OCI-LY3 (cell line): Measurements from ENCODE around the gene KRTCAP2.

ENCODE experiments used
- H2AFZ ChIP-seq: fragments of 200-600, 300-600 bp; shearing (Covaris generic); 2 replicates; pipeline ENCODE4 v1.6.0; 2014; ENCODE audit warnings: antibody characterized with exemption, low read depth, low read length
- H3K27ac ChIP-seq: fragments of 200-600, 300-600 bp; sonication (generic); 2 replicates; pipeline ENCODE4 v1.5.1; 2014; ENCODE audit warnings: mild to moderate bottlenecking, low read length, moderate library complexity, mixed read lengths
- H3K27me3 ChIP-seq: fragments of 200-600, 300-600 bp; sonication (generic); 2 replicates; pipeline ENCODE4 v1.6.1; 2014; ENCODE audit warnings: low read depth, low read length, mixed read lengths
- H3K36me3 ChIP-seq: fragments of 200-600, 300-600 bp; sonication (generic); replicated peaks from 2 replicates; pipeline ENCODE3; 2014; ENCODE audit warnings: low read depth, low read length, mixed read lengths
- H3K4me1 ChIP-seq: fragments of 300-600, 200-600 bp; sonication (generic); 2 replicates; pipeline ENCODE4 v1.6.1; 2014; ENCODE audit warnings: low read length, mixed read lengths
- H3K4me2 ChIP-seq: fragments of 200-600, 300-600 bp; sonication (generic); 2 replicates; pipeline ENCODE4 v1.6.1; 2014; ENCODE audit warnings: low read length, mixed read lengths
- H3K4me3 ChIP-seq: fragments of 300-600, 200-600 bp; sonication (generic); 2 replicates; pipeline ENCODE4 v1.5.1; 2014; ENCODE audit warnings: antibody characterized with exemption, mild to moderate bottlenecking, low read length, moderate library complexity
- H3K79me2 ChIP-seq: fragments of 300-600, 200-600 bp; shearing (Covaris generic); 2 replicates; pipeline ENCODE4 v1.6.1; 2014; ENCODE audit warnings: mild to moderate bottlenecking, low read length, mixed read lengths
- H3K9ac ChIP-seq: fragments of 300-600, 200-600 bp; shearing (Covaris generic); 2 replicates; pipeline ENCODE4 v1.6.0; 2014; ENCODE audit warnings: mild to moderate bottlenecking, low read length, moderate library complexity
- H3K9me3 ChIP-seq: fragments of 200-600, 300-600 bp; shearing (Covaris generic); 2 replicates; pipeline ENCODE4 v1.6.1; 2014; ENCODE audit warnings: low read length, mixed read lengths; ENCODE audit not compliant: insufficient read depth
- H4K20me1 ChIP-seq: fragments of 200-600, 300-600 bp; sonication (generic); 2 replicates; pipeline ENCODE4 v1.6.1; 2016; ENCODE audit warnings: low read length, mixed read lengths; ENCODE audit not compliant: insufficient read depth
- EZH2phosphoT487 ChIP-seq: fragments of 200-600 bp; shearing (Covaris generic); IDR thresholded peaks from 2 replicates; pipeline ENCODE4 v1.6.1; 2018; ENCODE audit warnings: antibody characterized with exemption, mixed run types, low read depth
- TF ChIP-seq, protein P1 (sequence below): fragments of 200-600, 300-600 bp; sonication (generic); IDR thresholded peaks from 2 replicates; pipeline ENCODE4 v1.5.1; 2014; ENCODE audit warnings: antibody characterized with exemption, low read length, low read depth

KRTCAP2 gene

GRCh38 chr1:155133799-155134281 lies 39.3 kb downstream of the KRTCAP2 start:
- TF ChIP-seq, protein P1, sequence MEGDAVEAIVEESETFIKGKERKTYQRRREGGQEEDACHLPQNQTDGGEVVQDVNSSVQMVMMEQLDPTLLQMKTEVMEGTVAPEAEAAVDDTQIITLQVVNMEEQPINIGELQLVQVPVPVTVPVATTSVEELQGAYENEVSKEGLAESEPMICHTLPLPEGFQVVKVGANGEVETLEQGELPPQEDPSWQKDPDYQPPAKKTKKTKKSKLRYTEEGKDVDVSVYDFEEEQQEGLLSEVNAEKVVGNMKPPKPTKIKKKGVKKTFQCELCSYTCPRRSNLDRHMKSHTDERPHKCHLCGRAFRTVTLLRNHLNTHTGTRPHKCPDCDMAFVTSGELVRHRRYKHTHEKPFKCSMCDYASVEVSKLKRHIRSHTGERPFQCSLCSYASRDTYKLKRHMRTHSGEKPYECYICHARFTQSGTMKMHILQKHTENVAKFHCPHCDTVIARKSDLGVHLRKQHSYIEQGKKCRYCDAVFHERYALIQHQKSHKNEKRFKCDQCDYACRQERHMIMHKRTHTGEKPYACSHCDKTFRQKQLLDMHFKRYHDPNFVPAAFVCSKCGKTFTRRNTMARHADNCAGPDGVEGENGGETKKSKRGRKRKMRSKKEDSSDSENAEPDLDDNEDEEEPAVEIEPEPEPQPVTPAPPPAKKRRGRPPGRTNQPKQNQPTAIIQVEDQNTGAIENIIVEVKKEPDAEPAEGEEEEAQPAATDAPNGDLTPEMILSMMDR: no peak
- no peak for TF ChIP-seq EZH2phosphoT487
- no peaks in the 10 kb centered on the region for H3K9me3 ChIP-seq
- H3K4me3 ChIP-seq: no peak overlapping the region
- peaks cover 28% of the 10 kb centered on the region for H3K79me2 ChIP-seq
- no peaks in the 10 kb centered on the region for H4K20me1 ChIP-seq
- H3K27ac ChIP-seq: no peak overlapping the region
- H3K27me3 ChIP-seq: peaks cover 3% of the 10 kb centered on the region; the same call in 1 of the 2 replicates
- no peak overlapping the region for H3K4me2 ChIP-seq
- no peak overlapping the region for H2AFZ ChIP-seq
- H3K9ac ChIP-seq: no peak overlapping the region
- H3K36me3 ChIP-seq: peaks cover 14% of the 10 kb centered on the region
- H3K4me1 ChIP-seq: peaks cover 17% of the 10 kb centered on the region

GRCh38 chr1:155131856-155132255 lies 41.2 kb downstream of the KRTCAP2 start:
- peaks cover 11% of the 10 kb centered on the region for H3K79me2 ChIP-seq
- no peak overlapping the region for H3K4me3 ChIP-seq
- no peak for TF ChIP-seq EZH2phosphoT487
- TF ChIP-seq, protein P1: no peak
- H3K27ac ChIP-seq: no peak overlapping the region
- peaks cover 21% of the 10 kb centered on the region for H3K27me3 ChIP-seq
- no peaks in the 10 kb centered on the region for H4K20me1 ChIP-seq
- H3K9ac ChIP-seq: no peak overlapping the region
- no peaks in the 10 kb centered on the region for H3K9me3 ChIP-seq
- H3K4me2 ChIP-seq: no peak overlapping the region
- no peak overlapping the region for H2AFZ ChIP-seq
- peaks cover 18% of the 10 kb centered on the region for H3K4me1 ChIP-seq
- H3K36me3 ChIP-seq: no peaks in the 10 kb centered on the region

DNA sequence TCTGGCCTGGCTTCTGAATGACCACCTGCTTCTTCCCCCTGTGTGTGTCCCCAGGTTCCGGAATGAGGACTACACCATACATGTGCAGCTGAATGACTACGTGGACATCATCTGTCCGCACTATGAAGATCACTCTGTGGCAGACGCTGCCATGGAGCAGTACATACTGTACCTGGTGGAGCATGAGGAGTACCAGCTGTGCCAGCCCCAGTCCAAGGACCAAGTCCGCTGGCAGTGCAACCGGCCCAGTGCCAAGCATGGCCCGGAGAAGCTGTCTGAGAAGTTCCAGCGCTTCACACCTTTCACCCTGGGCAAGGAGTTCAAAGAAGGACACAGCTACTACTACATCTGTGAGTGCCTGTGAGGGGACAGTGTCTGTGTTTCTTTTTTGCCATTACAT lies 41.8 kb downstream of the KRTCAP2 start:
- Histone ChIP-seq H3K9ac (no peak overlapping the region), H3K4me2 (no peak overlapping the region), H3K27me3 (peaks cover 24% of the 10 kb centered on the region), H3K27ac (no peak overlapping the region), H3K9me3 (no peaks in the 10 kb centered on the region), H3K79me2 (peaks cover 7% of the 10 kb centered on the region), H2AFZ (no peak overlapping the region), H4K20me1 (no peaks in the 10 kb centered on the region), H3K4me1 (peaks cover 16% of the 10 kb centered on the region), H3K36me3 (no peaks in the 10 kb centered on the region), H3K4me3 (no peak overlapping the region)
- TF ChIP-seq, protein P1: no peak
- TF ChIP-seq EZH2phosphoT487: no peak

DNA sequence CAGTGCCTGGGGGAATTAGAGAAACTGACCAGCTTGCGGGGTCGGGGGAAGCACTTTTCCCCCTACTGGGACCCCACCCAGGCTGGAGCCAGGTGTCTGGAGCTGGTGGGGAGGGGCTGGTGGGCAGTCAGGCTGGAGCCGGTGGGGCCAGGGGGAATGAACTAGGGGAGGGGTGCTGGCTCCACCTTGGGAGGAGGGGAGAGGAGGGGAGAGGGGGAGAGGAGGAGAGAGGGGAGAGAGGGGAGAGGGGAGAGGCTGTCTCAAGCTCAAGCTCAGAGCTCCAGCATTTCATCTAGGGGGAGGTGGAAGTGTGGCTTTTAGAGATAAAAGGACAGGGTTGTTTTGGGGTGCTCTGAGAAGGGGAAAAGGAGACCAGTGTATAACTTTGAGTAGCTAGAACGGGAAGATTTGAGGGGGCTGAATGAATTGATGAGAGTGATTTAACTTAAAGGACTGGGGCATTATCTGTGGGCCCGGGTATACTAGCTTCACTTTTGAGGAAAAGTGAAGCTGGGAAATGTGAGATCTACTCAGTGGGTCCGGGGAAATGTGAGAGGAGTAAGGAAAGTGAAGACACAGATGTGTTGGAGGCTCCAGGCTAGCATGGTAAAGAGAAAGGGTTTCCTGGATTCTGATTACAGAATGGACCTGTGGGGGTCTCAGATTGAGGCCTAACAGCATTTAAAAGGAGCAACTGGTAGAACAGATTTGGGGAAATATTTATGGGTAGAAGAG lies 42.7 kb downstream of the KRTCAP2 start:
- no peaks in the 10 kb centered on the region for H3K36me3 ChIP-seq
- H3K9ac ChIP-seq: no peak overlapping the region
- H2AFZ ChIP-seq: no peak overlapping the region
- H3K4me1 ChIP-seq: peaks cover 16% of the 10 kb centered on the region
- H3K27ac ChIP-seq: no peak overlapping the region
- no peak overlapping the region for H3K4me2 ChIP-seq
- no peak overlapping the region for H3K4me3 ChIP-seq
- H4K20me1 ChIP-seq: no peaks in the 10 kb centered on the region
- H3K27me3 ChIP-seq: peaks cover 24% of the 10 kb centered on the region
- H3K79me2 ChIP-seq: peaks cover 7% of the 10 kb centered on the region
- TF ChIP-seq, protein P1: no peak
- TF ChIP-seq EZH2phosphoT487: no peak
- H3K9me3 ChIP-seq: no peaks in the 10 kb centered on the region
